SU-DHL-6 (cell line): ENCODE results near the gene ARHGEF38.

ENCODE experiments used
- H2AFZ ChIP-seq: fragments of 200-600 bp; sonication (generic); 2 replicates; pipeline ENCODE4 v1.6.1; 2014; ENCODE audit warnings: low read depth, mild to moderate bottlenecking, moderate library complexity, mixed read lengths, antibody characterized with exemption, low read length; ENCODE audit not compliant: severe bottlenecking
- H3F3A ChIP-seq: fragments of 200-600 bp; shearing (Covaris generic); 2 replicates; pipeline ENCODE4 v1.6.0; 2016; ENCODE audit warnings: antibody characterized with exemption, mild to moderate bottlenecking; ENCODE audit not compliant: insufficient read depth
- H3K27ac ChIP-seq: fragments of 200-600 bp; sonication (generic); 2 replicates; pipeline ENCODE4 v1.5.1; 2016; ENCODE audit warnings: low read depth, mild to moderate bottlenecking, low read length, moderate library complexity, mixed read lengths
- H3K27me3 ChIP-seq: fragments of 200-600 bp; sonication (generic), shearing (Covaris generic); 2 replicates; pipeline ENCODE4 v1.6.0; 2014; ENCODE audit warnings: mild to moderate bottlenecking, low read length
- H3K36me3 ChIP-seq: fragments of 200-600 bp; sonication (generic); 2 replicates; pipeline ENCODE4 v1.6.1; 2014; ENCODE audit warnings: mild to moderate bottlenecking, low read length, mixed read lengths
- H3K4me2 ChIP-seq: fragments of 300-600, 200-600 bp; shearing (Covaris generic), sonication (generic); 2 replicates; pipeline ENCODE4 v1.6.0; 2014; ENCODE audit warnings: low read length, low read depth, mild to moderate bottlenecking; ENCODE audit not compliant: poor library complexity, severe bottlenecking
- H3K4me3 ChIP-seq: fragments of 200-600 bp; sonication (generic); 2 replicates; pipeline ENCODE4 v1.5.1; 2014; ENCODE audit warnings: antibody characterized with exemption, low read length, mild to moderate bottlenecking, mixed read lengths; ENCODE audit not compliant: insufficient read depth, poor library complexity, severe bottlenecking
- H3K79me2 ChIP-seq: fragments of 200-600 bp; sonication (generic); 2 replicates; pipeline ENCODE4 v1.6.1; 2014; ENCODE audit warnings: mild to moderate bottlenecking, low read length, moderate library complexity; ENCODE audit not compliant: insufficient read depth
- H3K9ac ChIP-seq: fragments of 200-600 bp; sonication (generic); 2 replicates; pipeline ENCODE4 v1.7.0; 2014; ENCODE audit warnings: mild to moderate bottlenecking, low read length
- H3K9me2 ChIP-seq: fragments of 200-600 bp; sonication (generic); replicated peaks from 2 replicates; pipeline ENCODE4 v1.6.1; 2014; ENCODE audit warnings: low read length; ENCODE audit not compliant: insufficient read depth
- H3K9me3 ChIP-seq: fragments of 200-600 bp; sonication (generic); 2 replicates; pipeline ENCODE4 v1.6.1; 2014; ENCODE audit warnings: low read length, mixed read lengths; ENCODE audit not compliant: insufficient read depth
- H4K20me1 ChIP-seq: fragments of 200-600 bp; sonication (generic); 2 replicates; pipeline ENCODE4 v1.6.1; 2014; ENCODE audit warnings: low read depth, mild to moderate bottlenecking, antibody characterized with exemption, low read length, moderate library complexity, mixed read lengths
- CTCF ChIP-seq: fragments of 200-600 bp; sonication (generic); IDR thresholded peaks from one replicate; pipeline ENCODE4 v1.5.1; 2017; ENCODE audit warnings: antibody characterized with exemption, mild to moderate bottlenecking, low read length, moderate library complexity; ENCODE audit not compliant: insufficient read depth, poor library complexity, severe bottlenecking
- EZH2phosphoT487 ChIP-seq: fragments of 200-600 bp; sonication (generic), shearing (Covaris generic); conservative IDR thresholded peaks from 2 replicates; pipeline ENCODE4 v1.6.1; 2018; ENCODE audit warnings: mild to moderate bottlenecking, antibody characterized with exemption, low read length, moderate library complexity, mixed read lengths

Gene ARHGEF38

GRCh38 chr4:105543346-105543745, 9.1 kb upstream of the ARHGEF38 start:
- Histone ChIP-seq H3F3A (no peaks in the 10 kb centered on the region), H3K27me3 (no peaks in the 10 kb centered on the region), H3K4me3 (no peak overlapping the region), H2AFZ (no peak overlapping the region), H3K9me3 (no peaks in the 10 kb centered on the region), H3K9ac (no peak overlapping the region), H4K20me1 (no peaks in the 10 kb centered on the region), H3K79me2 (no peaks in the 10 kb centered on the region), H3K4me2 (no peak overlapping the region), H3K9me2 (no peaks in the 10 kb centered on the region), H3K36me3 (no peaks in the 10 kb centered on the region), H3K27ac (no peak overlapping the region)
- TF ChIP-seq CTCF, result no peak
- no peak for TF ChIP-seq EZH2phosphoT487

- no peaks in the 10 kb centered on the region for H3K27me3 ChIP-seq
- H3F3A ChIP-seq, result no peaks in the 10 kb centered on the region
- no peak overlapping the region for H3K27ac ChIP-seq
- H3K36me3 ChIP-seq, result no peaks in the 10 kb centered on the region
- no peaks in the 10 kb centered on the region for H3K79me2 ChIP-seq
- H3K4me3 ChIP-seq, result no peak overlapping the region
- no peaks in the 10 kb centered on the region for H3K9me3 ChIP-seq
- H4K20me1 ChIP-seq, result no peaks in the 10 kb centered on the region
- no peaks in the 10 kb centered on the region for H3K9me2 ChIP-seq
- TF ChIP-seq EZH2phosphoT487, result no peak
- TF ChIP-seq CTCF, result no peak
- H2AFZ ChIP-seq, result no peak overlapping the region
- H3K4me2 ChIP-seq, result no peak overlapping the region
- no peak overlapping the region for H3K9ac ChIP-seq
These were observed 8.5 kb upstream of the ARHGEF38 start for GRCh38 chr4:105543881-105544280.

- TF ChIP-seq CTCF (no peak), EZH2phosphoT487 (no peak)
- H3K27me3 ChIP-seq, result no peaks in the 10 kb centered on the region
- H4K20me1 ChIP-seq, result no peaks in the 10 kb centered on the region
- no peaks in the 10 kb centered on the region for H3K36me3 ChIP-seq
- no peaks in the 10 kb centered on the region for H3K9me2 ChIP-seq
- H3K4me3 ChIP-seq, result no peak overlapping the region
- H3F3A ChIP-seq, result no peaks in the 10 kb centered on the region
- no peak overlapping the region for H3K4me2 ChIP-seq
- H3K27ac ChIP-seq, result no peak overlapping the region
- H2AFZ ChIP-seq, result no peak overlapping the region
- H3K79me2 ChIP-seq, result no peaks in the 10 kb centered on the region
- H3K9ac ChIP-seq, result no peak overlapping the region
- no peaks in the 10 kb centered on the region for H3K9me3 ChIP-seq
These were observed 7.7 kb upstream of the ARHGEF38 start for GRCh38 chr4:105544520-105545286.
